ENCODE measurements around the gene PPP1R13L.

PPP1R13L gene

GRCh38 chr19:45402298-45403061 is 2.4 kb downstream of the PPP1R13L start (continued):
- no peak for TF ChIP-seq ELK4 (IDR thresholded peaks at IDR 0.05; ENCODE audit: borderline replicate concordance, low read depth, low read length)
- TF ChIP-seq ZBTB21 (tag by site-specific recombination; IDR thresholded peaks at IDR 0.05): no peak
- TF ChIP-seq ZXDB (tag by site-specific recombination; IDR thresholded peaks at IDR 0.05): peak; percentile 43; the same call in 1 of the 2 replicates
- no peak for TF ChIP-seq ZNF768 (tag by site-specific recombination; IDR thresholded peaks at IDR 0.05)
- TF ChIP-seq ZNF639 (tag by site-specific recombination; IDR thresholded peaks at IDR 0.05): no peak
- TF ChIP-seq ZNF692 (tag by site-specific recombination; IDR thresholded peaks at IDR 0.05): peak; percentile 68; the same call in 1 of the 2 replicates
- no peak for TF ChIP-seq SETDB1 (IDR thresholded peaks at IDR 0.05; ENCODE audit: insufficient read length, low read length)
- TF ChIP-seq, protein P1, sequence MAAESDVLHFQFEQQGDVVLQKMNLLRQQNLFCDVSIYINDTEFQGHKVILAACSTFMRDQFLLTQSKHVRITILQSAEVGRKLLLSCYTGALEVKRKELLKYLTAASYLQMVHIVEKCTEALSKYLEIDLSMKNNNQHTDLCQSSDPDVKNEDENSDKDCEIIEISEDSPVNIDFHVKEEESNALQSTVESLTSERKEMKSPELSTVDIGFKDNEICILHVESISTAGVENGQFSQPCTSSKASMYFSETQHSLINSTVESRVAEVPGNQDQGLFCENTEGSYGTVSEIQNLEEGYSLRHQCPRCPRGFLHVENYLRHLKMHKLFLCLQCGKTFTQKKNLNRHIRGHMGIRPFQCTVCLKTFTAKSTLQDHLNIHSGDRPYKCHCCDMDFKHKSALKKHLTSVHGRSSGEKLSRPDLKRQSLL (tag by site-specific recombination; IDR thresholded peaks at IDR 0.05): peak; percentile 71; the same call in 1 of the 2 replicates
- TF ChIP-seq ZNF629 (tag by site-specific recombination; IDR thresholded peaks at IDR 0.05): no peak
- no peak for TF ChIP-seq TCF7L2 (IDR thresholded peaks at IDR 0.05; ENCODE audit: borderline replicate concordance, low read depth, low read length)
- no peak for TF ChIP-seq ZNF624 (tag by site-specific recombination; IDR thresholded peaks at IDR 0.05)
- no peak for TF ChIP-seq IKZF3 (tag by site-specific recombination; IDR thresholded peaks at IDR 0.05)
- no peak for TF ChIP-seq ZNF626 (tag by site-specific recombination; IDR thresholded peaks at IDR 0.05)
- TF ChIP-seq MYNN (tag by site-specific recombination; IDR thresholded peaks at IDR 0.05; ENCODE audit: borderline replicate concordance): no peak
- TF ChIP-seq HOXA7 (CRISPR knock-in tag; IDR thresholded peaks at IDR 0.05; ENCODE audit: borderline replicate concordance): no peak
- TF ChIP-seq ZNF148 (tag by site-specific recombination; IDR thresholded peaks at IDR 0.05; ENCODE audit: borderline replicate concordance): no peak
- TF ChIP-seq ZNF146 (tag by site-specific recombination; IDR thresholded peaks at IDR 0.05): no peak
- TF ChIP-seq ZNF610 (tag by site-specific recombination; IDR thresholded peaks at IDR 0.05; ENCODE audit: borderline replicate concordance): no peak
- TF ChIP-seq ZNF302 (tag by site-specific recombination; IDR thresholded peaks at IDR 0.05; ENCODE audit: low read depth): no peak
- TF ChIP-seq ZNF658 (tag by site-specific recombination; IDR thresholded peaks at IDR 0.05): no peak
- TF ChIP-seq, protein P2, sequence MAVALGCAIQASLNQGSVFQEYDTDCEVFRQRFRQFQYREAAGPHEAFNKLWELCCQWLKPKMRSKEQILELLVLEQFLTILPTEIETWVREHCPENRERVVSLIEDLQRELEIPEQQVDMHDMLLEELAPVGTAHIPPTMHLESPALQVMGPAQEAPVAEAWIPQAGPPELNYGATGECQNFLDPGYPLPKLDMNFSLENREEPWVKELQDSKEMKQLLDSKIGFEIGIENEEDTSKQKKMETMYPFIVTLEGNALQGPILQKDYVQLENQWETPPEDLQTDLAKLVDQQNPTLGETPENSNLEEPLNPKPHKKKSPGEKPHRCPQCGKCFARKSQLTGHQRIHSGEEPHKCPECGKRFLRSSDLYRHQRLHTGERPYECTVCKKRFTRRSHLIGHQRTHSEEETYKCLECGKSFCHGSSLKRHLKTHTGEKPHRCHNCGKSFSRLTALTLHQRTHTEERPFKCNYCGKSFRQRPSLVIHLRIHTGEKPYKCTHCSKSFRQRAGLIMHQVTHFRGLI (tag by site-specific recombination; IDR thresholded peaks at IDR 0.05): no peak
- TF ChIP-seq ZNF843 (tag by site-specific recombination; IDR thresholded peaks at IDR 0.05): 0 out of 2 replicates have a peak, but pooled peaks have one; percentile 23
- TF ChIP-seq ZNF354C (tag by site-specific recombination; IDR thresholded peaks at IDR 0.05; ENCODE audit: borderline replicate concordance, low read depth): no peak
- TF ChIP-seq HOXC10 (CRISPR knock-in tag; IDR thresholded peaks at IDR 0.05): no peak
- peak; percentile 83 for TF ChIP-seq GLIS1 (tag by site-specific recombination; IDR thresholded peaks at IDR 0.05)
- TF ChIP-seq ZNF548 (tag by site-specific recombination; IDR thresholded peaks at IDR 0.05): no peak
- TF ChIP-seq ZNF544 (tag by site-specific recombination; IDR thresholded peaks at IDR 0.05): no peak
- no peak for TF ChIP-seq ZNF555 (tag by site-specific recombination; conservative IDR thresholded peaks at IDR 0.05)
- TF ChIP-seq ZNF37A (tag by site-specific recombination; IDR thresholded peaks at IDR 0.05): no peak
- no peak for TF ChIP-seq ZNF571 (tag by site-specific recombination; IDR thresholded peaks at IDR 0.05)
- TF ChIP-seq ZNF211 (tag by site-specific recombination; IDR thresholded peaks at IDR 0.05; ENCODE audit: low read depth): no peak
- no peak for TF ChIP-seq ZNF16 (tag by site-specific recombination; IDR thresholded peaks at IDR 0.05; ENCODE audit: low read depth)

Data from HEK293 (cell line).